Thymus (tissue), 11 donors: Measurements from ENCODE around the gene OCA2. TPM values are rescaled to one million over a fixed set of nuclear protein-coding genes. Genes with fewer than 3 reads are reported as not detected.
"Not testable (repeated sequence)": the region's sequence is repeated elsewhere in the genome, so short reads cannot be mapped to it uniquely, and the experiment has no call there.

Experiments
- DNase-seq, 9 donors: peaks; one replicate each; pipeline ENCODE4 v3.0.0-alpha.2; 2013; ENCODE audit warnings: low spot score in 9 of 9, low read depth in 6 of 9, missing footprints in 1 of 9
- H3K27ac ChIP-seq, 2 donors: one replicate each; pipeline ENCODE4 v1.5.1; 2013; ENCODE audit warnings: control low read depth in 1 of 2, low read depth in 1 of 2, low read length in 1 of 2, mild to moderate bottlenecking in 1 of 2, moderate library complexity in 1 of 2
- H3K27me3 ChIP-seq, 2 donors: one replicate each; pipeline ENCODE4 v1.5.1; 2013; ENCODE audit warnings: low read length in 1 of 2; ENCODE audit not compliant: control insufficient read depth in 2 of 2, insufficient read depth in 1 of 2
- H3K36me3 ChIP-seq, 2 donors: one replicate each; pipeline ENCODE4 v1.5.1; 2013; ENCODE audit warnings: low read length in 1 of 2, mild to moderate bottlenecking in 1 of 2, moderate library complexity in 1 of 2; ENCODE audit not compliant: control insufficient read depth in 2 of 2, insufficient read depth in 2 of 2
- H3K4me1 ChIP-seq, 2 donors: one replicate each; pipeline ENCODE4 v1.5.1; 2013; ENCODE audit warnings: low read length in 2 of 2; ENCODE audit not compliant: control insufficient read depth in 2 of 2, insufficient read depth in 2 of 2
- H3K4me3 ChIP-seq, 2 donors: one replicate each; pipeline ENCODE4 v1.5.1; 2013; ENCODE audit warnings: low read length in 2 of 2, control low read depth in 1 of 2, mild to moderate bottlenecking in 1 of 2
- H3K9me3 ChIP-seq, 2 donors: one replicate each; pipeline ENCODE4 v1.5.1; 2013; ENCODE audit warnings: low read length in 1 of 2, mild to moderate bottlenecking in 1 of 2; ENCODE audit not compliant: control insufficient read depth in 2 of 2, insufficient read depth in 1 of 2
- WGBS: extraction: QIAGEN DNeasy Blood & Tissue Kit; methylation state at CpG from one replicate; pipeline ENCODE4 v1.1.7; 2013; 5-methylcytosine and 5-hydroxymethylcytosine counted together
- polyA plus RNA-seq: library from polyadenylated mRNA; stranded (reverse); fragments of 200-250 nt; gene quantifications from one replicate; pipeline ENCODE4 v1.2.3, GENCODE V29; 2013
- total RNA-seq: library from RNA; stranded (reverse); fragments of 120-200 nt; gene quantifications from one replicate; pipeline ENCODE4 v1.2.4, GENCODE V29; 2013
- donor health status: healthy.

The OCA2 gene
- total and polyA plus RNA-seq, 2 donors: 0.99 to 1.2 TPM

DNA sequence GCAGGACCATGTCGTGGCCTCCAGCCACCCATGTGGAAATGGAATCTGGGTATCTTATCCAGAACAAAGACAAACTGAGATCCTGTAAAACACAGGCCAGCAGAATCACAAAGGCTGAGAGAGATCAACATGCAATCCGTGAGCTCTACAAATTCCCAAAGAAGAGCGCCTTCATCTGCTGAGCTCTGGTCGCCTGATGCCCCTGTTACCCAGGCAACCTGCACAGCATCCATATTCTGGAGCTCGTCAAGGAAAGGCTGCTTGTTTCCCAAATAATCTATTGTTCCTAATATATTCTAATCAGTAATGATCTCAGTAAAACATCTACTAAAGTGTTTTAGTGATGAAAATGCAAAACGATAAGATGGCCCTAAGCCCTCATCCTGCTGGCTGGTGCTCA is 133.6 kb downstream of the OCA2 start:
- Histone ChIP-seq H3K4me3 (no peak overlapping the region), H3K27ac (no peak overlapping the region), H3K27me3 (no peaks in the 10 kb centered on the region), H3K9me3 (no peaks in the 10 kb centered on the region), H3K4me1 (no peaks in the 10 kb centered on the region), H3K36me3 (no peaks in the 10 kb centered on the region)
- WGBS: 96% methylated on average over 6 of the region's 6 CpGs
- no peak for DNase-seq

DNA sequence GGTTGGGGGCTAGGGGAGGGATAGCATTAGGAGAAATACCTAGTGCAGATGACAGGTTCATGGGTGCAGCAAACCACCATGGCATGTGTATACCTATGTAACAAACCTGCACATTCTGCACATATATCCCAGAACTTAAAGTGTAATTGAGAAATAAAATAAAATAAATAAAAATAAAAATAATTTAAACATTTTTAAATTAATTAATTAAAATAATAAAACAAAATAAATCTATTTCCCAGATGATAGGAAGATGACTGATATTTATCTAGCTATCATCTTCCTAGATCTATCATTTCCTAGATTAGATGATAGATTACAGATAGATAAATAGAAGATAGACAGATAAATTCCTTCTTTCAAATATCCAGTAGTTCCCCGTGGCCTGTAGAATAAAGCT is 137.3 kb downstream of the OCA2 start:
- H3K9me3 ChIP-seq: peaks cover 0 to 1% of the 10 kb centered on the region in 2 donors
- no peak overlapping the region for H3K27ac ChIP-seq
- no peak for DNase-seq
- H3K4me1 ChIP-seq: no peaks in the 10 kb centered on the region
- no peaks in the 10 kb centered on the region for H3K27me3 ChIP-seq
- no peak overlapping the region for H3K4me3 ChIP-seq
- 96% methylated on average over 1 of the region's 1 CpG for WGBS
- H3K36me3 ChIP-seq: no peaks in the 10 kb centered on the region

DNA sequence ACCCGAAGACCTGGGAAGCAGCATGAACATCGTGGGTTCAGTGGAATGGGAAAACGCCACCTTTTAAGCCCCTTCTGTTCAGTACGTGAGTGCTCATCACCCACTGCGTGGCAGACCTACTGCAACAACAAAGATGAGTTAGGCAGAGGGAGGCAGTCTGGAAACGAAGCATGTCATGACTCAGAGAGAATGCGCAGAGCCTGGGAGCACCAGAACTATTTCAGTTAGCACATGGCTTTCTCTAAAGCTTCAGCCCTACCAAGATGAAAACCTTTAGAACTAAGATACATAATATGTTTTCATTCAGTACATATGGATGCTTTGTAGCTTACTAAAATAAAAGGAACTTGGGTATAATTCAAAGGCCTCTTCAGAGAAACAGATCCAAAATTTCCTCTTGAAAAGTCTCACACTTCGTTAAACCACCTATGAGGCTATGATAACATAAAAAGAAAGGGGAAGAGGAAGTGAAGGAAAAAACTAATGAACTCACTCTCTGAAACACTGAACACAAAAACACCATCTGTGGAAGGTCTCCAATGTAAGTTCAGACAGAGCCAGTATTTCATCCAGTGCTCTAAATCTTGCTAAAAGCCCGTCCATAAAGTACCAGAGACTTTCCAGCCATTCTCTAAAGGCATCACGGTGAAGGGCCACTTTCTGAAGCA is 140.1 kb downstream of the OCA2 start:
- H3K27ac ChIP-seq: no peak overlapping the region
- peaks cover 0 to 1% of the 10 kb centered on the region in 2 donors for H3K9me3 ChIP-seq
- no peak for DNase-seq
- H3K4me1 ChIP-seq: peaks cover 0 to 3% of the 10 kb centered on the region in 2 donors
- 69% methylated on average over 10 of the region's 10 CpGs for WGBS
- H3K36me3 ChIP-seq: no peaks in the 10 kb centered on the region
- H3K4me3 ChIP-seq: no peak overlapping the region
- H3K27me3 ChIP-seq: no peaks in the 10 kb centered on the region

DNA sequence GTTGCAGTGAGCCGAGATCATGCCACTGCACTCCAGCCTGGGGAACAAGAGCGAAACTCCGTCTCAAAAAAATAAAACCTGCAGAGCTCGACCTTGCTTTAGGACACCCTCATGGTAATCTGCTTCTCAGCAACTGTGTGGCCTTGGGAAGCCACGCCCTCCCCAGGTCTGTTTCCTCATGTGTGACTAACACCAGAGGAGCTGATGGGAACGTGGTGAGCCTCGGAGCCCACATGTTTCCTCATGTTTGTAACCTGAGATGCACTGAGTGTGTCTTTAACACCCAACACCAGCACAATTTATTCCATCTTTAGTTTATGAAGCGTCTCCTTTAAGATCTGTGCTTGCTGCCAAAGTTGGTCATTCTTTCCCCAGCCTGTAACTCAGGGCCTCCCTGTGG is 142.8 kb downstream of the OCA2 start:
- no peak for DNase-seq

DNA sequence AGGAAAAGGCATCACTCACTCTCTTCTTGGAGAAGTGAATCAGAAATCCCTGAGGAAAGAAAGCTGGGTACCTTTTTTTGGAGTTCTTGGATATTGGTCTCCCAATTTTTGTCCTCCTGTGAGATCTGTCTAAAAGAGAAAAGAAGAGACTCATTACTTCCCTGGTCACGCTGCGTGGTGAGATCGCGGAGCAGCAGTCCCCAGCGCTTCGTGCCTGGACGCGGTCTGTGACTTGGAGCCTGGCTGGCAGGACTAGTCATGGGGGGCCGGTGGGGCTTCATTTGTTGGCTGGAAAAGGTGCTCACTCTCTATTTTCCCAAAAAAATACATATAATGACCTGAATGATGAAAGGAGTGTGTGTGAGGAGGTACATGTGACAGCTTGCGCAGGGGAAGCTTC is 144.0 kb downstream of the OCA2 start:
- 96% methylated on average over 10 of the region's 10 CpGs for WGBS
- Histone ChIP-seq H3K4me3 (no peak overlapping the region), H3K9me3 (peaks cover 0 to 1% of the 10 kb centered on the region in 2 donors), H3K27ac (no peak overlapping the region), H3K36me3 (no peaks in the 10 kb centered on the region), H3K27me3 (no peaks in the 10 kb centered on the region), H3K4me1 (peaks cover 0 to 3% of the 10 kb centered on the region in 2 donors)
- DNase-seq: no peak

More for the DNA sequence above, 142.8 kb downstream of the OCA2 start:
- Histone ChIP-seq H3K4me3 (no peak overlapping the region), H3K27me3 (no peaks in the 10 kb centered on the region), H3K4me1 (peaks cover 0 to 3% of the 10 kb centered on the region in 2 donors), H3K36me3 (no peaks in the 10 kb centered on the region), H3K27ac (no peak overlapping the region), H3K9me3 (peaks cover 0 to 1% of the 10 kb centered on the region in 2 donors)
- 70% methylated on average over 8 of the region's 8 CpGs for WGBS

DNA sequence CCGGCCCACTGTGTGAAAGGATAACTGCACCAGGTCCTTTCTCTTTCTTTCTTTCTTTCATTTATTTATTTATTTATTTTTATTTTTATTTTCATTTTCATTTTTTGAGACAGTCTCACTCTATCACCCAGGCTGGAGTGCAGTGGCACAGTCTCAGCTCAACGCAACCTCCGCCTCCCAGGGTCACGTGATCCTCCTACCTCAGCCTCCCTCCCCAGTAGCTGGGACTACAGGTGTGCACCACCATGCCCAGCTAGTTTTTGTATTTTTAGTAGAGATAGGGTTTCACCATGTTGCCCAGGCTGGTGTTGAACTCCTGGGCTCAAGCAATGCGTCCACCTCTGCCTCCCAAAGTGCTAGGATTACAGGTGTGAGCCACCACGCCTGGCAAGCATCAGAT is 146.5 kb downstream of the OCA2 start:
- not testable (repeated sequence) for H3K9me3 ChIP-seq, H3K36me3 ChIP-seq, H3K27ac ChIP-seq, H3K27me3 ChIP-seq, H3K4me1 ChIP-seq, DNase-seq, H3K4me3 ChIP-seq
- 97% methylated on average over 6 of the region's 6 CpGs for WGBS

DNA sequence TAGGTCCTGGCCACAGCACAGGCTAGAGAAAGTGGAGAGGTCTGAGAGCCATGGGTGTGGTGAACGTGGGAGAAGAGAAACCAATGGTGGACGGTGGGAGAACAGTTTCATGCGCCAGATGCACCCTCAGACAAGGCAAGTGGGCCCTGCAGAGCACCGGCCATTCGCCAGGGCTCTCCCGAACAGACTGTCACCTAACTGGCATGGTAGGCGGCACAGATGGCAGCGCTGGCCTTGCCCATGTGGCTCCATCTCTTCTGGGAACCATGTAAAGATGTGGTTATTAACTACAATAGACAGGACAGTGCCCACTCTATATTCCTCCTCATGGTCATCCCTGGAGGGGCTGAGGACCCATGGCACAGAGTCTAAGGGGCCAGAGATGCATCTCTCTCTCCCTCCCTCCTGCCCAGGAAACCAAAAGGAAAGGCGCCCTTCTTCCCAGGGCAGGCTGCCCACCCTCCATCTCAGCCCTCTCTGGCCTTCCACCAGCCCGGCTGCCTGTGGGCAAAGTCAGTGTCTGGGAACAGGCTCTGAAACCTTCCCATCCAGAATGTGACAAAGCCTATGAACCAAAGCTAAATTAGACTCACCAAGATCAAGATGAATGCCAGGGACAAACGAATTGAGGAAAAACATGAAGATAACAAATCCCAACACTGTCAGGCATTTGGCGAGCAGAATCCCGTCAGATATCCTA is 147.8 kb downstream of the OCA2 start:
- Histone ChIP-seq H3K4me1 (peaks cover 0 to 3% of the 10 kb centered on the region in 2 donors), H3K27me3 (no peaks in the 10 kb centered on the region), H3K9me3 (no peaks in the 10 kb centered on the region), H3K36me3 (no peaks in the 10 kb centered on the region), H3K27ac (no peak overlapping the region), H3K4me3 (no peak overlapping the region)
- DNase-seq: no peak
- WGBS: 95% methylated on average over 13 of the region's 13 CpGs

DNA sequence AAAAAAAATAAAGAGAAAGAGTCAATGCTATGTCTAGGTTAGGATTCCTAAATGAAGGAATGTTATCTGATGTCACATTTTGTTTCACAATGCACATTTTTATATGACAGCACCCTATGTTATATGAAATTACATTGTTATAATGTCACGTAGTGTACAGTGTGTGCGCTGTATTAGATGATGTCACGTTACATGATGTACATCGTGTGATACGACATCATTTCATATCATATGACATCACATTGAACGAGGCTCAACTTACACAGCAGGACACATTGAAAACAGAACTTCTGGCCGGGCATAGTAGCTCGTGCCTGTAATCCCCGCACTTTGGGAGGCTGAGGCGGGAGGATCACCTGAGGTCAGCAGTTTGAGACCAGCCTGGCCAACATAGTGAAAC is 150.0 kb downstream of the OCA2 start:
- DNase-seq: no peak
- whole genome bisulfite sequencing: 93% methylated on average over 10 of the region's 10 CpGs
- no peaks in the 10 kb centered on the region for H3K27me3 ChIP-seq

DNA sequence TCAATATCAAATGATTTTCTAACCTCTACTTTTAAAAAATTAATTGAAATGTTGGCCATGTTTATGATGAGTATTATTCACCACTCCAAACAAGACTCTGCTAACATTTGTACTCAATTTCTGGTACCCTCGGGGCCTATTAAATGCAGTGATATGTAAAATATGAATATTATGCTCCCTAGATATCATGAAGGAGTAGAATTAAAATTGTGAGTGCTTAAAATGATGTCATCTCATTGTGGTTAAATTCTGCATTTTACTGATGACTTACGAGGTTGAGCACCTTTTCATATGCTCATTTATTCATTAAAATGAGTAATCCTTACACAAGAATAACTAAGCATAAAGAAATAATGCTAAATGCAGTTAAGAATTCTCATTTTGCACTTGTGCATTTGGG is 159.9 kb downstream of the OCA2 start:
- H3K27ac ChIP-seq: no peak overlapping the region
- H3K4me1 ChIP-seq: no peaks in the 10 kb centered on the region
- no peak overlapping the region for H3K4me3 ChIP-seq
- DNase-seq: no peak
- H3K27me3 ChIP-seq: no peaks in the 10 kb centered on the region
- no peaks in the 10 kb centered on the region for H3K9me3 ChIP-seq
- 70% methylated on average over 2 of the region's 2 CpGs for WGBS
- H3K36me3 ChIP-seq: no peaks in the 10 kb centered on the region

More for the DNA sequence above, 150.0 kb downstream of the OCA2 start:
- H3K36me3 ChIP-seq: no peaks in the 10 kb centered on the region
- no peaks in the 10 kb centered on the region for H3K4me1 ChIP-seq
- no peak overlapping the region for H3K4me3 ChIP-seq
- no peaks in the 10 kb centered on the region for H3K9me3 ChIP-seq
- no peak overlapping the region for H3K27ac ChIP-seq
